CMK (cell line): Measurements from ENCODE around the gene PCYT2.
"Not testable (repeated sequence)": the region's sequence is repeated elsewhere in the genome, so short reads cannot be mapped to it uniquely, and the experiment has no call there.

Source experiments
- DNase-seq: peaks from one replicate; pipeline ENCODE4 v3.0.0-alpha.2; 2010; ENCODE audit warnings: low read depth

The PCYT2 gene

DNA sequence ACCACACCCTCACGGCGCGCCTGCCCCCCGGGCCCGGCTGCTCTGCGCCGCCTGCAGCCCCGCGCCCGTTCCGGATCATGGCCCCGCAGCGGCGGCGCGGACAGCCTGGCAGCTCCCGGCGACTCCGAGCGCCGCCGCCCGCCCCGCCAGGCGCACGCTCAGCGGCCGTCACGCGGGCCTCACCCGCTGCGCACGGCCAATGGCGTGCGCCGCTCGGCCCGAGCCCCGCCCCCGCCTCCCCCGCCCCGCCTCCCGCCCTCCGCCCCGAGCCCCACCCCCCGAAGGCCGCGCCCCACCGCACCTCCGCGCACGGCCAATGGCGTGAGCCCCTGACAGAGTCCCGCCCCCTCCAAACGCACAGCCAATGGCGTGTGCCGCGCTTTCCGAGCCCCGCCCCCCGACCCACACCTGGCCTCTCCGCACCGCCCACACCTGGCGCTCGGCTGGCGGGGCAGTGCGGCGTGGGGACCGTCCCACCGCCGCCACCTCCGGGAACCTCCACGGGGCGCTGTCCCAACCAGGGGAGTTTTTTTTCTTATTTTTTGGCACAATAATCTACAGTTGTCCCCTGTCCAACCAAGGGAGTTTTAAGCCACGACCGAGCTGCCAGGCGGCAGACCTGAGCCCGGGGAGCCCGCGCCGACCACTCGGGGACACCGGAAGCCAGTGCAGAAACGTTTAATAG lies at the start of gene PCYT2:
PCYT2 (minus strand) TSS at position 123 of the 685 bp plus-strand sequence; CDS start at position 79, 44 bp downstream.
- DNase-seq: peak; percentile 71

DNA sequence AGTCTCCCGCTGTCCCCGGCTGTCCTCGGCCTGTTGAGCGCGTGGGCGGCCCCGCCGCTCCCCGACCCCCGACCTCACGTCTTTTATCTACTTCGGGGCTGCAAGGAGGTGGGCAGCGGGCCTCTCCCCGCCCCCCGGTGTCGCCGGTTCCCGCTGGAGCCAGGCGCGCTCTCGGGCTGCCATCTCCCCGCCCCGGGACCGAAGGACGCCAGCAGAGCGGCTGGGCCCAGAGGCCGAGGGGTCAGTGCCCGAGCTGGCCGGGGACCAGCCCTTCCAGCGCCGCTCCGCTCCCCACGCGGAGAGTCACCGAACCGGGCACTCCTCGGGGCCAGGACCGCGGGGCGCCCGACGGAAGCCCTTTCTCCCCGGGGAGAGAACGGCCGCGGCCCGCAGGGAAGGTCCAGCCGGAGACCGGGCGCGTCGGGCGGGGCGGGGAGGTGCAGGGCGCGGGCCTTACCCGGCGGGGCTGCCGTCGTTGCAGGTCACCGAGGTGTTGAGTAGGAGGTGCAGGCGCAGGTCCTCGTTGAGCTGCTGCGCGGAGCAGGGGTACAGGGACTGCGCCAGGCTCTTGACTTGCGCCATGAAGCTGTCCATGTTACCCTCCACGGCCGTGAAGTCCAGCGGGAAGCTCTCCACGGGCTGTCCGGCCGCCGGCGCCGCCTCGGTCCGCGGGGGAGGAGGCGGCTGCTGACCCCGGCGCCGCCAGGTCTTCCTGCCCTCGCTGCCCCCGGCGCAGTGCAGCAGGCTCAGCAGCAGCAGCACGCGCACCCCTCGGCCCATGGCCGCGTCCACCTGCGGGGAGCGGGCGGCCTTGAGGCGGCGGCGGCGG lies 49.1 kb upstream of the PCYT2 start:
- DNase-seq: no peak

DNA sequence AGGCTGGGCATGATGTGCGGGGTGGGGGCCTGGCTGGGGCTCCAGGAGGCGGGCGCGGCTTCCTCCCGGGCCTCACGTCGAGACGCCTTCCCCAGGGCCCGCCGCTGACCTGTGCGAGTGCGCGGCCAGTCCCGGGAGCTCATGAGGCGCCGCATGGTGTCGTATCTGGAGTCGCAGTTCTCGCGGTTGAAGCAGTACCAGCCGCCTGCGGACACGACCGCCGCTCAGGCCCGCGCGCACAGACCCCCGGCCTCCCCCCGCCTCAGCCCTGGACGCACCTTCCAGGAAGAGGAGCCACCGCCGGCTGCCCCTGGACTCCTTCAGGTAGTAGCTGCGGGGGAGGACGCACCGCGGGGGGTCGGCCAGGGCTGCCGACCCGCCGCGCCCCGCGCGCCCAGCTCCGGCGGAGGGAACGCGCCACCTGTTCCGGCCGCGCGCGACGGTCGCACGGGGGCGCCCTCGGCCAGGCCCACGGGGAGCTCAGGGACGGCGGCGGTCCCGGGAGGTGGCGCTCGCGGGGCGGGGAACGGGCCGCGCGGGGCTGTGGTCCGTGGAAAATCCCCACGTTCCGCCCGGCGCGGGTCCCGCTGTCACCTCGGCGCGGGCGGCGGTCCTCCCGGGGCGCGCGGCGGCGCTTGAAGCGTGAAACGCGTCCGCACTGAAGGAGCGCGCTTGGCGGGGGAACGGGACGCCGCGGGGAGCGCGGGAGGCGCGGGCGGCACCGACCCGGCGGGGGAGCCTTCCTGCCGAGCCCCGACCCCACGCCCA lies 48.3 kb upstream of the PCYT2 start:
- no peak for DNase-seq

DNA sequence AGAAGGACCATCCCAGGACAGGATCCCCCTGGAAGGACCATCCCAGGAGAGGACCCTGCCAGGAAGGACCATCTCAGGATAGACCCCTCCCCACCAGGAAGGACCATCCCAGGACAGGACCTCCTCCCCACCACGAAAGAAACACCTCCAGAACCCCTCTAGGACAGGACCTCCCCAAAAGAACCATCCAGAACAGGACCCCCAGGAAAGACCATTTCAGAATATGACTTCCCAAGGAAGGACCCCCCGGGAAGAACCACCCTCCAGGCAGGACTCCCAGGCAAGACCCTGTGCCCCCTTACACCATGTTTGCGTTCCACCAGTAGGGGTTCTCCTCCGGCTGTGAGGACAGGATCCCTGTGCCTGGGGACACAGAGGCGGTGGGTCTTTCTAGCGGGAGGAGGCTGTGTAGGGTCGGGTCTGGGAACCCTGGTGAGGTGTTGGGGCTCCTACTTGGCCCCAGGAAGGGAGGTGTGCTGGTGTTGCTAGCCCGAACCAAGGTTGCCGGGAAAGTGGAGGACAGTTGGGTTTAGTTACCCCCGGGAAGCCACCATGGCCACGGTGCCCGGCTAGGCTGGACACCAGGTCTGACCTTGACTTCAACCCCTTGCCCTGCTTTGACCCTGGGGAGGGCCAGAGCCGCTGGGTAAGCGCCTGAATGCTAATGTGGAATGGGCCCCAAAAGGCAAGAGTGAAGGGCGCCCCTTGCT lies 47.6 kb upstream of the PCYT2 start:
- DNase-seq: no peak

DNA sequence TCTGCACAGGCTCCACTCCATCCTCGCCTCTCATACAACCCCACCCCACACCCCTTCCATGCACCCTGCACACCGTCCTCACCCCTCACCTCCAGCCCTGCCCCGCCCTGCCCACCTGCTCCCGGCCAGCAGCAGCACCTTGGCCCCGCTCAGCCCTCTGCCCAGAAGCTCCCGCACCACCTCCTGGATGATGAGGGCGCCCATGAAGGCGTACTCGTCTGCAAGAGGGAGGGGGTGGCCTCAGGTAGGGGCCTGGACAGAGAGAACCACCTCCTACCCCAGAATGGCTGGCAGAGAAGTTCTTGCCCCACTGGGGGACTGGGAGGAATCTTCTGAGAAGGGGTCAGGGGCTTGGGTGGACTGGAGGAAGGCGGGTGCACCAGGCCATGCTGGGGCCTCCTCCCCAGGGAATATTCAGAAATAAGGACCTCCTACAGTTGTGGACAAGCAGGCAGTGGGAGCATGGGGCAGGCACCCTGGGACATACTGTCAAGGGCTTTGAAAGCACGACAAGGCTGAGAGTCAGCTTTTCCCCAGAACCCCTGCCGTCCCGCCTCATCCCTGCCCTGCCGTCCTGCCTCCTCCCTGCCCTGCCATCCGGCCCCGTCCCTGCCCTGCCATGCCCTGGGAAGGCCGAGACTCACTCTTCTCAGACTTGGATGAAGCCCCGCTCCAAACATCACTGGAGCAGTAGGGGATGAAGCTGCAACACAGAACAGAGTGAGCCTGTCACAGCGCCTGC lies 46.7 kb upstream of the PCYT2 start:
- no peak for DNase-seq

DNA sequence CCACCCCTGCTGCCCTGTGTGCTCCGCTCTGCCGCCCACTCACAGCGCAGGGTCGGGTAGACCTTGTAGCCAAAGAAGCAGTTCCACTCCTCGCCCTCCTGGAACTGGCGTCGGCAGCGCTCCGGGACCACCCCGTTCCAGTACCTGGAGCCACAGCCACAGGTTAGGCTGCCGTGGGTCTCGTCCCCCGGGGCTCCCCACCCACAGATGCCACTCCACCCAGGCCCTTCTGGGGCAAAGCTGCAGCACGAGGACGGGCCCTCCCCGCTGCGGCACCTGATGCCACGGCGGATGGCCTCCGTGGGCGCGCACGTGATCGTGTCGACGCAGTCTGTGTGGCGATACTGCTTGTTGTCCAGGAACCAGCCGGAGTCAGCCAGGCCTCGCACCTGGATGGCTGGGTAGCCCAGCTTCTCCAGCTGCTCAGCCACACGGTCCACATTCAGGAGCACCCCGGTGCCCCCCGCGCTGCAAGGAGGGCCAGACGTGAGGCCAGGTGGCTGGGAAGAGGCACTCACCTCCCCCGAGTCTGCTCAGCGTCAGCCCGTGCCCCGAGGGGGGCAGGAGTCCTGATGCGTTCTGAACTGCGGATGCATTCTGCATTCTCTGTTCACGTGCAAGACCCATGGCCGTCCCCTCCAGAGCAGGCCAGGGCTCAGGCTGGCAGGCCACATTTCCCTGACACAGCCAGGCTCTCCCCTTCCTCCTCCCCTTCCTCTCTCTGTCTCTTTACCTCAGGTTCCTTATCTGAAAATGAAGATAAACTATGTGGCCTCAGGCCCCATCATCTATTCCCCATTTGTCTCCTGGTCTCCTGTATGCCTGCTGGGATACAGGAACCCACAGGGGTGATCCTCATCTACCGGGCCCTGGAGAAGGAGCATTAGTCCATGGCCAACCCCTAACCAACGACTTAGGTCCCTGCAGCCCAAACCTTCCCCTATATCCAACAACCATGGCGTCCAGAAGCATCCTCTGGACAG lies 45.7 kb upstream of the PCYT2 start:
- no peak for DNase-seq

DNA sequence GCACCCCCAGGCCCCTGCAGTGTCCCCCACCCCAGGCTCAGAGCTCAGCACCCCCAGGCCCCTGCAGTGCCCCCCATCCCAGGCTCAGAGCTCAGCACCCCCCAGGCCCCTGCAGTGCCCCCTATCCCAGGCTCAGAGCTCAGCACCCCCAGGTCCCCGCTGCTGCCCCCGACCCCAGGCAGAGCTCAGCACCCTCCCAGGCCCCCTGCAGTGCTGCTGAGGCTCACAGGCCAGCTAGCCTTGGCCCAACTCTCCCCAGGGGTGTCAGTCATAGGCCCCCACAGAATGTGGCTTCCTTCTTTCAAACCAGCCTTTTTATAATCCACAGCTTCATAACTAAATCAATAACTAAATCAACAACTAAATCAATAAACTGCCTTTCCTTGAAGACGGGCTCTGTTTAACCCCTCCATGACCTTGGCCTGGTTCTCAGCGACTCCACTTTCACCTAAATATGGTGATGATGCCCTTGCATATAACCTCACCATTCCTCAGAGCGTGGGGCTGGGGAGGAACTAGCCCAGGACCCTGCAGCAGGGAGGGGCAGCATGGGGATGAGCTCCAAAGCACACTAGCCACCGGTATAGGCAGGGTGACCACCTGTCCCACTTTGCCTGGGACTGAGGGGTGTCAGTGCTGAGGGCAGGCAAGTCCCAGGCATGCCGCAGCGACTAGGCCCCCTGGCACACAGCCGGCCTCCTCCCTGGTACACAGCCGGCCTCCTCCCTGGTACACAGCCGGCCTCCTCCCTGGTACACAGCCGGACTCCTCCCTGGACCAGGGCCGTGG lies 44.8 kb upstream of the PCYT2 start:
- DNase-seq: no peak

DNA sequence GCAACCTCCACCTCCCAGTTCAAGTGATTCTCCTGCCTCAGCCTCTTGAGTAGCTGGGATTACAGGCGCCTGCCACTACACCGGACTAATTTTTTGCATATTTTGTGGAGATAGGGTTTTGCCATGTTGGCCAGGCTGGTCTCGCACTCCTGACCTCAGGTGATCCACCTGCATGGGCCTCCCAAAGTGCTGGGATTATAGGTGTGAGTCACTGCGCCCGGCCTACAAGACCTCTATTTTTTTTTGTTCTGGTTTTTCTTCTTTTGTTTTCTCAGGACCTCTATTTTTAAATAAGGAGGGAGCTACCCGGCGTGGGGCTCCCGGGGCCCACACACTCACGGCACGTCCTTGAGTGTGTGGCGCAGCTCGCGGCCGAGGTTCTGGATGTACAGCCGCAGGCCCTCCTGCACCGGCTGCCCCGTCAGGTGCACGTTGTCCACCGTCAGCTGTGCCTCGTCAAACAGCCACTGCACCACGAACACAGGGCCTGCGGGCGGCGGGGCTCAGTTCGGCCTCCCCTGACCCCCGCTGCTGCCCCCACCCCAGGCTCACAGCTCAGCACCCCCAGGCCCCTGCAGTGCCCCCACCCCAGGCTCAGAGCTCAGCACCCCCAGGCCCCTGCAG lies 44.0 kb upstream of the PCYT2 start:
- DNase-seq: no peak

DNA sequence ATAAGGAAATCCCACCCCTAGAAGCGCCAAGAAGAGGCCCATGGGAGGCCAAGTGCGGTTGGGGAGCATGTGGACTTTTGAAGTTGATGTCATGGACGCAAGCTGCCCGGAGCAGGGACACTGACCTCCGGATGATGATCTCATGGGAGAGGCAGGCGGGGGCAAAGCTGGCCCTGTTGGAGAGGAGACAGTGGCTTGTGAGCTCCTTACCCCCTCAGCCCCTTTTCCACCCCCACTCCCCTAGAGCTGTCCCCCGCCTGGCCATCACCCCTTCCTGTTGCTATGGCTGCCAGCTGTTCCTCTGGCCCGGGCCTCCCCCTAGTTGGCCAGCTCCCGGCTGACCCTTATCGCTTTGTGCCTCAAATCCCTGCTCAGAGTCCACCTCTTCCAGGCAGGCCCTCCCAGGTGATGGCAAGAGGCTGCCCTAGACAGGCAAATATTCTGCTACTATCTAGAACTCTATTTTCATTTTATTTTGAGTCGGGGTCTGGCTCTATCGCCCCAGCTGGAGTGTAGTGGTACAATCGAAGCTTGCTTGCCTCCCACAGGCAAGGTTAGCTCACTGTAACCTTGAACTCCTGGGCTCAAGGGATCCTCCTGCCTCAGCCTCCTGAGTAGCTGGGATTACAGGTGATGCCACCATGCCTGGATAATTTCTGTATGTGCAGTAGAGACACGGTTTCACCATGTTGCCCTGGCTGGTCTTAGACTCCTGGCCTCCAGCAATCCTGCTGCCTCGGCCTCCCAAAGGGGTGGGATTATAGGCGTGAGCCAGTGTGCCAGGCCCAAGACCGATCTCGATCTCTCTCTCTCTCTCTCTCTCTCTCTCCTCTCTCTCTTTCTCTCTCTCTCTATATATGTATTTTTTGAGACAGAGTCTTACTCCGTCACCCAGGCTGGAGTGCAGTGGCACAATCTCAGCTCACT lies 43.2 kb upstream of the PCYT2 start:
- no peak for DNase-seq

DNA sequence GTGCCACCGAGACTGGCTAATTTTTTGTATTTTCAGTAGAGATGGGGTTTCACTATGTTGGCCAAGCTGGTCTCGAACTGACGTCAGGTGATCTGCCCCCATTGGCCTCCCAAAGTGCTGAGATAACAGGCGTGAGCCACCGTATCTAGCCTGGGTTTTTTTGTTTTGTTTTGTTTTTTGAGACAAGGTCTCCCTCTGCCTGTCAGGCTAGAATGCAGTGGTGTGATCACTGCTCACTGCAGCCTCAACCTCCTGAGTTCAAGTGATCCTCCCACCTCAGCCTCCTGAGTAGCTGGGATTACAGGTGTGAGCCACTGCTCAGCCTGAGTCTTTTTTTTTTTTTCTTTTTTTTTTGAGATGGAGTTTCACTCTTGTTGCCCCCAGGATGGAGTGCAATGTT lies 42.2 kb upstream of the PCYT2 start:
- DNase-seq: not testable (repeated sequence)

DNA sequence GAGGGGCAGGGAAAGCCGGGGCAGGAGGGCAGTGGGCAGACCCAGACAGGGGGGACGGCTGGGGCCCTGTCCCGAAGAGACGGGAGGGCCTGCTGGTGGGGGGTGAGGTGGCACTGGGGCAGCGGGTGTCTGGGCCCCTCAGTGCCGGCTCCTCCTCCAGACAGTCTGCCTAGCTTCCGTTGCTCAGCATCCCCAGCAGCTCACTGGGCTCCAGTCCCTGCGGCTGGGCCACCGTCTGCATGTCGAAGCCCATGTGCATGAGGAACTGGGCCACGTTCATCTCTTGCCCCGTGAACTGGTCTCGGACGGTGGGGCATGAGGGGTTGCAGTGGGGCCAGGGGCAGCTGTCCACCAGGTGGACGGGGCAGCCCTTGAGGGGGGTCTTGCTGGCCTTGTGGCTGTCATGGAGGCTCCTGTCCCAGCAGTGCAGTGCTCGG lies 41.6 kb upstream of the PCYT2 start:
- no peak for DNase-seq

DNA sequence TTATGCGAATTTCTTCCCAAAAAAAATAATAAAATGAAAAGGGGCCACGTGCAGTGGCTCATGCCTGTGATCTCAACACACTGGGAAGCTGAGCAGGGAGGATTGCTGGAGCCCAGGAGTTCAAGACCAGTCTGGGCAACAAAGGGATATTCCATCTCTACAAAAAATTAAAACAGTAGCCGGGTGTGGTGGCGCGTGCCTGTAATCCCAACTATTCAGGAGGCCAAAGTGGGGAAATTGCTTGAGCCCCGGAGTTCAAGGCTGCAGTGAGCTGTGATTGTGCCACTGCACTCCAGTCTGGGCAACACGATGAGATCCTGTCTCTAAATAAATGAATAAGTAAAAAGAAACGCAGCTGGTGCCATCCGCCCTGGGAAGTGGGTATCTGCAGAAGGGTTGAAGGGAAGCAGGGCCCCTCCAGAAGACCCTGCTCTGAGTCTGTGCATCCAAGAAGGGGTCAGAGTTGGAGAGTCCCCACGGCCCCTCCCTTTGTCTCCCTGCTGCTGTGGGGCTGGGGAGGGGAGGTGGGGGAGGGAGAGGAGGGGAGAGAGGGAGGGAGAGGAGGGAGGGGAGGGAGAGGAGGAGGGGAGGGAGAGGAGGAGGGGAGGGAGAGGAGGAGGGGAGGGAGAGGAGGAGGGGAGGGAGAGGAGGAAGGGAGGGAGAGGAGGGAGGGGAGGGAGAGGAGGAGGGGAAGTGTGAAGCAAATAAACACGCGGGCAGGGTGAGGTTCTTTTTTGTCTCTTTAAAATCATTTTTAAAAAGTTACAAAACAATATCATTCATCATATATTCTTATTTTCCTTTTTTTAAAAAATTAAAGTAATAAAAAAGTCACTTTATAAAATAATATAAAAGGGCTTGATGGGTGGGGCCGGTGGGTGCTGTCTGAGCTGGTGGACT lies 40.8 kb upstream of the PCYT2 start:
- no peak for DNase-seq

DNA sequence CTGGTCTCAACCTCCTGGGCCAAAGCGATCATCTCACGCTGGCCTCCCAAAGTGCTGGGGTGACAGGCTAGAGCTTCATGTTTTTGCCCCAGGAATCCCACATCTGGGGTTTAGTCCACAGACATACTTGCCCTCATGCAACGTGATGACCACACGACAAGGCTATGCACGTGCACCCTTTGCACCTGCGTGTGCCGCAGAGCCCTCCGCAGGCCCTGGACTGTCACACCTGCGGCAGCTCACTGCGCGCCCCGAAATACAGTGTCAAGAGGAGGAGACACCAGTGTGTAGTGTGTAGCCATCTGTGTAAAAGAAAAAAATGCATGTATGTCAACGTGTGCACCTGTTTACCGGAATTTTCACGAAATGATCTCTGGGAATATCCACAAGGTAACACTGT lies 39.3 kb upstream of the PCYT2 start:
- no peak for DNase-seq

DNA sequence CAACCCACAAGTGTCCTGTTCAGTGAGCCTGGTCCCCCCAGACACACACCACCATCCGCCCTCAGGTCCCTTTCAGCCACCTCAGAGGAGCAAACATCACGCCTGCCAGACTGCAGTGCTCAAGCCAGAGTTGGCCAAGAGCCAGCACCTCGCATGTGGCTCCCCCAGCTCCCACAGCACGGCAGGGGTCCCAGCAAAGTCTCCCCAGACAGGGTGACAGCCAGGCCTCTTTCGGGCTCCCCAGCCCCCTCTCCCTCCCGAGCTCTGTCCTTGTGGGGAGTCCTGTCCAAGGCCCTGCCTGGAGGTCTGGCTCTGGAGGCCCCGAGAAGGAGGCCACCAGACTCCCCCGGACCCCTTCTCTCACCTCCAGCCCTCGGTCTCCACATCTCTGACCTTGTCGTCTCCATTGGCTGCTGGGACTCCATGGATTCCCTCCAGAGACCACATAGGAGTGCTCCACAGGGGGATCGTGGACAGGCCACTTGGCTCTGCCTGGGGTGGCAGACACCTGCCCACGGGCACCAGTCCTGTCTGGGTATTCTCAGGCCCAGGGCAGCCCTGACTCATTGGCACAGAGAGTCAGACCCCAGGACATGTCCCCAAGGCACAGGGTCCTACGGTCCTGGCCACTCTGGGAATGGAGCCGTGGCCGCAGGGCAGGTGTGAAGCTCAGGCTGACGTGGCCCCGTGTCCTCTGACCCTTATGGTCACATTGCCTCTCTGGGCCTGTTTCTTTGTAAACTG lies 37.6 kb upstream of the PCYT2 start:
- no peak for DNase-seq

DNA sequence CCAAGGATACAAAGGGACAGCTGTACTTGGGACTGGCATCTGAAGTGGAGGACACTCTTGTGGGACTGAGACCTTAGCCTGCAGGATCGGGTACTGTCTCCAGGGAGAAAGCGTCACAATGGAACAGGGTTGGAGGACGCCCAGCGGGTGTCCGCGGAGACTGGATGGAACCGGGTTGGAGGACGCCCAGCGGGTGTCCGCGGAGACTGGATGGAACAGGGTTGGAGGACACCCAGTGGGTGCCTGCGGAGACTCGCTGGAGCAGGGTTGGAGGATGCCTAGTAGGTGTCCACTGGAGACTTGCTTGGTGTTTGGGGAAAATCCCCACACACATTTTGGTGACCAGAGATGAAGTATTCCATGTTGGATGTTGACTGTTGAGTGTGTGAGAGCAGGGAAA lies 36.0 kb upstream of the PCYT2 start, which contains the start of gene MYADML2:
MYADML2 (minus strand) TSS at position 45 of the 400 bp plus-strand sequence. CDS start 5,492 bp downstream, outside the sequence.
- no peak for DNase-seq

DNA sequence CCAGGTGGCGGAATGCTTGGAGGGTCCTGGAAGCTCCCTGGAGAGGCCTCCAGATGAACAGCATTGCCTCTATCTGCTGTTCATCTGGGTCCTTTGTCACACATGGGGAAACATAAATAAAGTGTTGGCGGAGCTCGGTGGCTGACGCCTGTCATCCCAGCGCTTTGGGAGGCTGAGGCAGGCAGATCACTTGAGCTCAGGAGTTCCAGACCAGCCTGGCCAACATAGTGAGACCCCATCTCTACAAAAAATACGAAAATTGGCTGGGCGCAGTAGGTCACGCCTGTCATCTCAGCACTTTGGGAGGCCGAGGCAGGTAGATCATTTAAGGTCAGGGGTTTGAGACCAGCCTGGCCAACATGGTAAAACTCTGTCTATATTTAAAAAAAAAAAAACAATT lies 33.7 kb upstream of the PCYT2 start:
- DNase-seq: no peak
